Erythroblast (primary cell): Measurements from ENCODE around the gene IL1RL1.

Source experiments
- DNase-seq, 2 experiments: peaks; one replicate each; lab custom pipeline; 2025; lab: John Stamatoyannopoulos, UW
- GATA1 ChIP-seq: IDR thresholded peaks from 2 replicates; pipeline ENCODE4 v1.6.1; 2011; ENCODE audit warnings: low read depth, mild to moderate bottlenecking, control low read depth, low read length, moderate library complexity
- POLR2A ChIP-seq: IDR thresholded peaks from 2 replicates; pipeline ENCODE4 v1.6.1; 2011; ENCODE audit warnings: mild to moderate bottlenecking, low read length

Gene IL1RL1

GRCh38 chr2:102310964-102311640 lies at the start of gene IL1RL1:
TSS of gene IL1RL1 (plus strand) at chr2:102311563. CDS start at chr2:102338265, 26,702 bp downstream.
- no peak for TF ChIP-seq GATA1
- TF ChIP-seq POLR2A, result peak; percentile 29
- DNase-seq, result peak; percentile 23 to 59

GRCh38 chr2:102262216-102263129 lies 48.9 kb upstream of the IL1RL1 start:
- TF ChIP-seq GATA1, result no peak
- TF ChIP-seq POLR2A, result no peak

GRCh38 chr2:102264952-102265351 lies 46.4 kb upstream of the IL1RL1 start:
- TF ChIP-seq POLR2A (no peak), GATA1 (no peak)
- no peak for DNase-seq

More at GRCh38 chr2:102262216-102263129, 48.9 kb upstream of the IL1RL1 start:
- DNase-seq, result no peak

- DNase-seq, result no peak
- TF ChIP-seq POLR2A (no peak), GATA1 (no peak)
Observed at GRCh38 chr2:102266204-102266603, 45.2 kb upstream of the IL1RL1 start.

- TF ChIP-seq GATA1, result no peak
- no peak for TF ChIP-seq POLR2A
- no peak for DNase-seq
Observed at GRCh38 chr2:102267774-102268173, 43.6 kb upstream of the IL1RL1 start.

- TF ChIP-seq POLR2A (no peak), GATA1 (no peak)
- no peak for DNase-seq
Observed at GRCh38 chr2:102268510-102269199, 42.7 kb upstream of the IL1RL1 start.

- TF ChIP-seq POLR2A, result no peak
- no peak for TF ChIP-seq GATA1
- DNase-seq, result no peak
Observed at GRCh38 chr2:102269200-102269524, 42.2 kb upstream of the IL1RL1 start.

GRCh38 chr2:102271844-102272243 lies 39.5 kb upstream of the IL1RL1 start:
- peak in 1 of 2 experiments; percentile 4 for DNase-seq
- TF ChIP-seq GATA1 (no peak), POLR2A (no peak)

GRCh38 chr2:102273619-102274211 lies 37.6 kb upstream of the IL1RL1 start:
- TF ChIP-seq POLR2A, result no peak
- TF ChIP-seq GATA1, result no peak
- no peak for DNase-seq

GRCh38 chr2:102276549-102277201 lies 34.7 kb upstream of the IL1RL1 start:
- TF ChIP-seq GATA1 (no peak), POLR2A (no peak)
- no peak for DNase-seq

- TF ChIP-seq POLR2A, result no peak
- no peak for TF ChIP-seq GATA1
- no peak for DNase-seq
Observed at GRCh38 chr2:102277202-102277700, 34.1 kb upstream of the IL1RL1 start.

- TF ChIP-seq GATA1, result no peak
- TF ChIP-seq POLR2A, result no peak
- no peak for DNase-seq
Observed at GRCh38 chr2:102278720-102279390, 32.5 kb upstream of the IL1RL1 start.

- DNase-seq, result no peak
- TF ChIP-seq GATA1, result no peak
- TF ChIP-seq POLR2A, result no peak
Observed at GRCh38 chr2:102279391-102279735, 32.0 kb upstream of the IL1RL1 start.
